GM06990 (cell line): ENCODE results near the gene PHF21B.

Experiments
- DNase-seq: peaks from one replicate; pipeline ENCODE4 v3.0.0-alpha.2; 2011; ENCODE audit not compliant: insufficient read length; ENCODE audit errors: extremely low read depth
- H3K27me3 ChIP-seq: replicated peaks from 2 replicates; pipeline ENCODE4 v1.6.0; 2011; ENCODE audit warnings: low read length; ENCODE audit not compliant: control insufficient read depth, insufficient read depth
- H3K36me3 ChIP-seq: 2 replicates; pipeline ENCODE4 v1.5.1; 2011; ENCODE audit warnings: low read length; ENCODE audit not compliant: control insufficient read depth, insufficient read depth
- H3K4me3 ChIP-seq: replicated peaks from 2 replicates; pipeline ENCODE4 v1.5.1; 2011; ENCODE audit warnings: low read depth, mild to moderate bottlenecking, control low read depth, low read length
- TF ChIP-seq, protein P1 (sequence below): IDR thresholded peaks from 2 replicates; pipeline ENCODE4 v1.5.1; 2011; ENCODE audit warnings: low read length, control low read depth, mild to moderate bottlenecking, inconsistent platforms; ENCODE audit not compliant: insufficient read depth, poor library complexity, severe bottlenecking

The PHF21B gene

DNA sequence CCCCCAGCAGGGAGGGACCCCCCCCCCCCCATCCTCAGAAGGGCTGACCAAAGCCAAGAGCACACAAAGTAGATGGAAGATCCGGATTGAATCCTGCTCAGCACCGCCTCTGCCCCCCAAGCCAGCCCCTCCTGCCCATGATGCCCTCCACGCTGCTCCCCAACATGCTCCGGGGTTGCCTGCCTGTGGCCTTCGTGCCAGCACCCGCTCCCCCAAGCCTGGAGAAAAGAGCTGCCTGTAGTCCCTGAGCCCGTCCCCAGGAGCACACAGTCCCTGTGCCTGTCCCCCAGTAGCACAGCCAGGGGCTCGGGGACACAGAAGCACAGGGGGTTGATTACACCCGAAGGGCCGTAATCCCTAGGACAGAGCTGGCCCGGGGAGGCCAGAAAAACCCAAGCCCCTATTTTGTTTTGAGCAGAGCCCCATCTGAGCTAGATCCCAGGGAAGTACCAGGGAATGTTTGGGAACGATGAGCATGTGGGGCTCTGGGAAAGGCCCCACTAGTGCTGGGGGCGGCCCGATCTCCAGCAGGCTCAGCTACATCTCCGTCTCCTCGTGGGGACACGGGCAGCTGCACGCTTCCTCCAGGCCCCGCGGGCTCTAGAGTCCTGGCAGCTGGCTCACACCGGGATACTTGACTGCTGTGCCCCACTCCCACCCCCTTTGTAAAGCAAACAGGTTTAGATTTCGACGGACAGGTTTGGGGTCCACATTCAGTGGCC lies 66.7 kb downstream of the PHF21B start:
- no peaks in the 10 kb centered on the region for H3K36me3 ChIP-seq
- H3K4me3 ChIP-seq, result no peak overlapping the region
- TF ChIP-seq, protein P1, sequence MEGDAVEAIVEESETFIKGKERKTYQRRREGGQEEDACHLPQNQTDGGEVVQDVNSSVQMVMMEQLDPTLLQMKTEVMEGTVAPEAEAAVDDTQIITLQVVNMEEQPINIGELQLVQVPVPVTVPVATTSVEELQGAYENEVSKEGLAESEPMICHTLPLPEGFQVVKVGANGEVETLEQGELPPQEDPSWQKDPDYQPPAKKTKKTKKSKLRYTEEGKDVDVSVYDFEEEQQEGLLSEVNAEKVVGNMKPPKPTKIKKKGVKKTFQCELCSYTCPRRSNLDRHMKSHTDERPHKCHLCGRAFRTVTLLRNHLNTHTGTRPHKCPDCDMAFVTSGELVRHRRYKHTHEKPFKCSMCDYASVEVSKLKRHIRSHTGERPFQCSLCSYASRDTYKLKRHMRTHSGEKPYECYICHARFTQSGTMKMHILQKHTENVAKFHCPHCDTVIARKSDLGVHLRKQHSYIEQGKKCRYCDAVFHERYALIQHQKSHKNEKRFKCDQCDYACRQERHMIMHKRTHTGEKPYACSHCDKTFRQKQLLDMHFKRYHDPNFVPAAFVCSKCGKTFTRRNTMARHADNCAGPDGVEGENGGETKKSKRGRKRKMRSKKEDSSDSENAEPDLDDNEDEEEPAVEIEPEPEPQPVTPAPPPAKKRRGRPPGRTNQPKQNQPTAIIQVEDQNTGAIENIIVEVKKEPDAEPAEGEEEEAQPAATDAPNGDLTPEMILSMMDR, result no peak
- DNase-seq, result no peak
- no peaks in the 10 kb centered on the region; the same call in 1 of the 2 replicates for H3K27me3 ChIP-seq

DNA sequence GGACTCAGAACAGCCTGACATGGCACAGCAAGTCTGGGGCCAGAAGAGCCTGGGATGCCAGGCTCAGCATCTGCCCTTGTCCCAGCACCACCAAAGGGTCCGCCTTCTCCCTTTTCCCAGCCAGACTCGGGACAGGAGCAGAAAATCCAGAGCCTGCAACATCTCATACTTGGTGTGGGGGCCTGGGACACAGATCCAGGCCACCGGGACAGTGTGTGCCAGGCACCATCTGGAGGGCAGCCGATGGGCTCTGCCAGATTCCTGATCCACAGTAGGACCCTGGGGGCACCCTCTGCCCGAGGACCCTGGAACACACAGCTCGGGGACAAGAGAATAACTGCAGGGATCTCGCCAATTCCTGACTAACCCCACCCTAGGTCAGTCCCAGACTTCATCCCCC lies 67.7 kb downstream of the PHF21B start:
- no peak for DNase-seq
- TF ChIP-seq, protein P1, result no peak
- no peaks in the 10 kb centered on the region; the same call in 1 of the 2 replicates for H3K27me3 ChIP-seq
- H3K36me3 ChIP-seq, result no peaks in the 10 kb centered on the region
- no peak overlapping the region for H3K4me3 ChIP-seq

DNA sequence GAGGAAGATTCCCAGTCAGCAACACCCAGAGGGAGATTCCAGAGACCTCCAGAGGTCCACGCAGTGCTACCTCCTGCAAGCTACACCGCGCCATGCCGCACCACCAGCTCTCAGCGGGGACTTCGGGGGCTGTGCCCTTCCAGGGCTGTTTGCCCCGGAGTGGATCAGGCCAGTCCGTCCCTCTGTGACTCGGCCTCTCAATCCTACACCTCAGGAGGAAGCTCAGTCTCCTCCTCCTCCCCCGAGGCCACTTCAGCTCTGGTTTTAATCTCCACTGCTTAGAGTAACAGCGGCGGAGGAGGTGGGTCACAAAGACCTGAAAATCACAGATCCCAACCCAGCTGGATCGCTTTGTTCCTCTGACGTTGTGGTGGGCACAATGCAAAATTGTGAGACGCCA lies 68.6 kb downstream of the PHF21B start:
- TF ChIP-seq, protein P1, result no peak
- Histone ChIP-seq H3K36me3 (no peaks in the 10 kb centered on the region), H3K4me3 (no peak overlapping the region), H3K27me3 (no peaks in the 10 kb centered on the region; the same call in 1 of the 2 replicates)
- no peak for DNase-seq

DNA sequence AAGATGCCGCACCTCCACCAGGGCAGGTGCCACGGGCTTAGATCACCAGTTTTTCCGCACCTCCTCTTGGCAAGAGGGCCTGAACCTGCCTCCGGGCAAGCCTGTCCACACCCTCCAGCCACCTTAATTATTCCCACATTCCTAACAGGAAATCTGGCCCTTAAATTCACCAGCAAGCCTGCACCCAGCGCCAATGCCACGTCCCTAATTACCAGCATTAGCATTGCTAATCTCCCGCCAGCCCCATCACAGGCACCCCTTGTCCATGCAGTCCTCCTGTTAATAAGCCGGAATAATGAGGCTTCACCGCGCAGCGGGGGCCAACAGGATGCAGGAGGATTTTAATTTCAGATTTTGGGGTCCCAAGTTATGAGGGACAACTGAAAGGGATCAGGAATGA lies 69.7 kb downstream of the PHF21B start:
- Histone ChIP-seq H3K36me3 (no peaks in the 10 kb centered on the region), H3K4me3 (no peak overlapping the region), H3K27me3 (no peaks in the 10 kb centered on the region; the same call in 1 of the 2 replicates)
- TF ChIP-seq, protein P1, result no peak
- DNase-seq, result no peak

DNA sequence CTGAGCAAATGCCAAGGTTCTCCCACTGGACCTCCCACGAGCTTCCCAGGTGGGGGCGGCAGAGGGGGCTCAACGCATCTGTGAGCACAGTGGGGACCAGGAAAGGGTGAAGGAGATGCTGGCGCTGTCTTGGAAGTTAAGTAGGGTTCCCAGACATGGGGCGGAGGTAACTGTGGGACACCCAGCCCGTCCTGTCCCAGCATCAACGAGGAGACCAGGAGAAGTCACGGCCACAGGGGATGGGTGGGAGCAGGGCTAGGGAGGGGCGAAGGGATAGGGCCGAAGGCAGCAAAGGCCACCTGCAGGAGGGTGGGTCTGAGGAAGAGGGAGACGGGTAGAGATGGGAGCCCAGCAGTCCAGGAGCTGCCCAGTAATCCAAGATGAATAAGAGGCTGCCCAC lies 70.4 kb downstream of the PHF21B start:
- H3K27me3 ChIP-seq, result no peaks in the 10 kb centered on the region; the same call in 1 of the 2 replicates
- no peak overlapping the region for H3K4me3 ChIP-seq
- no peaks in the 10 kb centered on the region for H3K36me3 ChIP-seq
- DNase-seq, result no peak
- TF ChIP-seq, protein P1, result no peak
